Camera-type eye (tissue), 1 donor: Measurements from ENCODE around the gene CERS6. TPM values are rescaled to one million over a fixed set of nuclear protein-coding genes. Genes with fewer than 3 reads are reported as not detected.

ENCODE experiments used
- total RNA-seq: library from RNA; depleted of rRNA; stranded (reverse); fragments of >200 nt; gene quantifications from one replicate; pipeline ENCODE4 v1.2.3, GENCODE V29; 2014

The CERS6 gene, protein sequence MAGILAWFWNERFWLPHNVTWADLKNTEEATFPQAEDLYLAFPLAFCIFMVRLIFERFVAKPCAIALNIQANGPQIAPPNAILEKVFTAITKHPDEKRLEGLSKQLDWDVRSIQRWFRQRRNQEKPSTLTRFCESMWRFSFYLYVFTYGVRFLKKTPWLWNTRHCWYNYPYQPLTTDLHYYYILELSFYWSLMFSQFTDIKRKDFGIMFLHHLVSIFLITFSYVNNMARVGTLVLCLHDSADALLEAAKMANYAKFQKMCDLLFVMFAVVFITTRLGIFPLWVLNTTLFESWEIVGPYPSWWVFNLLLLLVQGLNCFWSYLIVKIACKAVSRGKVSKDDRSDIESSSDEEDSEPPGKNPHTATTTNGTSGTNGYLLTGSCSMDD
- total RNA-seq: 73.3 TPM

DNA sequence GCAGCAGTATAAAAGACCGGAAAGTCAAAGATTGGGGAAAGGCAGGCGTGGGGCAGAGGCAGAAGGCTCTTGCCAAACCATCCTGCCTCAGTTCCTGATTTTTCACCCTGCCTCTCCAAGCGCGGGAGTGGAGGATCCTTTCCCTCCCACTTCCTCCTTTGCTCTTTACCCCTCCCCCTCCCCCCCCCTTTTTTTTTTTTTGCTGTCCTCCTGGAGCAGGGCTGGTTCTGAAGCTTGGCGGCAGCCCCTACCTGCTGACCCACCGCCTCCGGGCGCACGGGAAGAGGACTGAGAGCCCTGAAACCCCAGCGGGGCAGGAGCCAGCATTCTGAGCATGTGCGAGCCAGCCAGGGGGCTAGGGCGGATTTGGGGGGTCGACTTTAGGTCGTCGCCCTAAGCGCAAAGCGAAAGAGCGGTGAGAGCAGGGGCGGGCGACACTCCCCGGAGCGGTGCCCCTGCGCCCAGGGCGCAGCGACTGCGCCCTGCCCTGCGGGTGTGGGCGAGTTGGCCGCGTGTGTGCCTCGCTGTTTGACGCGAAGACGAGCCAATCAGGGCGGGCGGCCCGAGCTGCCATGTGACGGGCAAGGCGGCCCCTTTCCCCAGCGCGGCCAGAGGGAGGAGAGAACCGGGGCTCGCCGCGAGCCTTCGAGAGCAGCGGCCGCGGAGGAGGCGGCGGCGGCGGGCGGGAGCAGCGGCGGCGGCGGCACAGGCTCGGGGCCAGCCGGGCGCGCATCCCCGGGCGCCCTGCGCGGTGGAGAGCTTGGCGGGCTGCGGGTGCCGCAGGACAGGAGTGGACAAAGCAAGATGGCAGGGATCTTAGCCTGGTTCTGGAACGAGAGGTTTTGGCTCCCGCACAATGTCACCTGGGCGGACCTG is at the start of gene CERS6:
TSS of gene CERS6 (plus strand) at position 628 of the 876 bp plus-strand sequence. CDS start at position 805, 177 bp downstream.

DNA sequence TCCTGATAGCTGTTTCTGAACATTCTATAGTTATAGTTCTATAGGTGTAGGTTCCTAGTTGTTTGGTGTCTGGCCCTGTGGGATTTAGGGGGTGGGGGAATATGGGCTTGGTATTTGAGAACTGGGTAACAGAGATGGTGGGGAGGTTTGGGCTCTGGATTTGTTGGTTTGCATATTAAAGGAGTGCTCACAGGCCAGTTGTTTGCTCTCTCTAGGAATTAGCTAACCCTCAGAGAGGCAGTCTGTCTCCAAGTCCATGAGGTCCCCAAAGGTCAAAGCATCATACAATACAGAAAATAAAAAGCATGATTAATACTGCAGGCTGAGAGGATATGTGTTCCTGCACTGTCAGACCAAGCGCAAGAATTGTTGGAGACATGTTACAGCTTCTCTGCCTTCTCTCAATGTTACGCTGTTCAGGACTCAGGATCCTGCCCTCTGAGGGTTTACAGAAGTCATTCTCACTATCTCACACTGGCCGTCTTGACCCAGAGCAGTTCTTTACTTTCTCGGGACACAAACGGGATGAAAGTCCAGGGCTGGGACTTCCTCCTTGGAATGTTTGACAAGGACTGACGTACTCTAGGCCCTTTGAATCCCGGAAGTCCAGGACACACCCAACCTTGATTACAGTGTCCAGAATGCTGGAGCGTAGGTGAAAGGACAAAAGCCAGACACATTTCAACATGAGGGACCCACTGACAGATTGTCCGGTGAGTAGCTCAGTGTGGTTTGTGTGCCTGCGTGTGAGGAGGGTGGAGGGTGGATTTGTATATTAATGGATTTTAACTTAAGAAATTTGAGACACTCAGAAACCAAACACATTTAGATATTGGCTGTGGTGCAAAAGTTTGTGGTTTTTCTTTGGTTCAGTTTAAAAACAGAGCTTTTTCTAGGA is 346.1 kb downstream of the CERS6 start, which contains the start of gene NOSTRIN:
TSS of gene NOSTRIN (plus strand) at position 677 of the 898 bp plus-strand sequence. CDS start at position 687, 10 bp downstream.

Other genes with a start within 250 kb of the CERS6 start
- gene STK39, start 208.7 kb upstream of the CERS6 start, total RNA-seq: 56.3 TPM